ENCODE data around the gene VSTM2B.

VSTM2B gene

GRCh38 chr19:29531458-29532025, 5.7 kb downstream of the VSTM2B start:
- no peak for DNase-seq (ENCODE audit: low read depth)
- TF ChIP-seq CTCF (conservative IDR thresholded peaks at IDR 0.05; ENCODE audit: low read depth, low read length) = no peak
- no peak overlapping the region for H3K4me3 ChIP-seq (ENCODE audit: low read length)

GRCh38 chr19:29532097-29532496, 6.3 kb downstream of the VSTM2B start:
- H3K4me3 ChIP-seq (ENCODE audit: low read length) = no peak overlapping the region
- DNase-seq (ENCODE audit: low read depth) = no peak
- TF ChIP-seq CTCF (conservative IDR thresholded peaks at IDR 0.05; ENCODE audit: low read depth, low read length) = no peak

GRCh38 chr19:29532956-29533355, 7.2 kb downstream of the VSTM2B start:
- no peak for DNase-seq (ENCODE audit: low read depth)
- TF ChIP-seq CTCF (conservative IDR thresholded peaks at IDR 0.05; ENCODE audit: low read depth, low read length) = no peak
- H3K4me3 ChIP-seq (ENCODE audit: low read length) = no peak overlapping the region

GRCh38 chr19:29533578-29534544, 8.1 kb downstream of the VSTM2B start:
- no peak for DNase-seq (ENCODE audit: low read depth)
- H3K4me3 ChIP-seq (ENCODE audit: low read length) = no peak overlapping the region
- no peak for TF ChIP-seq CTCF (conservative IDR thresholded peaks at IDR 0.05; ENCODE audit: low read depth, low read length)

- TF ChIP-seq CTCF (conservative IDR thresholded peaks at IDR 0.05; ENCODE audit: low read depth, low read length) = no peak
- H3K4me3 ChIP-seq (ENCODE audit: low read length) = no peak overlapping the region
- DNase-seq (ENCODE audit: low read depth) = no peak
Observed at GRCh38 chr19:29535214-29535831, 9.5 kb downstream of the VSTM2B start.

DNA sequence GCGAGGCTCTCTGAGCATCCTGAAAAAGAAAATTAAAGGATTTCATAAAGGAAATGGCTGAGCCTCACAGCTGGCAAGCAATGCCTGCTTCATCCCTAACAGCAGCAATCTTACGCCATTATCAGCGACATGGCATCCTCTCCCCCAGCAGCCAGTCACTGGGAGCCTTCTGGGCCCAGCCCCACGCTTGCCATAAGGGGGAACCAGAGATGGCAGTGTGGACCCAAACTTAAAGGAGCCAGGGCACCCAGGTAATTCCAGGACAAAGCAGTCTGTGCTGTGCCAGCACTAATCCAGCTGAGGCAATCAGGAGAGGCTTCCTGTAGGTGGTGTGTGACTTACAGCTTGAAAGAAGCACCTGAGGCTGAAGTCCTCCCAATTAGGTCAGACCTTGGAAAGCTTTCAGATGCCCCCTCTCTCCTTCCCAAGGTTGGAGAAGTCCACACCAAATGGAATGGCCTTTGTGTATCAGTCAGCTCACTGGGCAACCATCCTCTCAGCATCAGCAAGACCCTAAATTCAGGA, 10.3 kb downstream of the VSTM2B start:
- H3K4me3 ChIP-seq (ENCODE audit: low read length) = no peak overlapping the region
- TF ChIP-seq CTCF (conservative IDR thresholded peaks at IDR 0.05; ENCODE audit: low read depth, low read length) = no peak
- no peak for DNase-seq (ENCODE audit: low read depth)
